ENCODE measurements around the gene DDAH1. TPM values are rescaled to one million over a fixed set of nuclear protein-coding genes. Genes with fewer than 3 reads are reported as not detected.

DDAH1 gene
- total and polyA plus RNA-seq, 2 of the 4 experiments (the other 2 are of a cell fraction): 78.0 to 94.5 TPM

DNA sequence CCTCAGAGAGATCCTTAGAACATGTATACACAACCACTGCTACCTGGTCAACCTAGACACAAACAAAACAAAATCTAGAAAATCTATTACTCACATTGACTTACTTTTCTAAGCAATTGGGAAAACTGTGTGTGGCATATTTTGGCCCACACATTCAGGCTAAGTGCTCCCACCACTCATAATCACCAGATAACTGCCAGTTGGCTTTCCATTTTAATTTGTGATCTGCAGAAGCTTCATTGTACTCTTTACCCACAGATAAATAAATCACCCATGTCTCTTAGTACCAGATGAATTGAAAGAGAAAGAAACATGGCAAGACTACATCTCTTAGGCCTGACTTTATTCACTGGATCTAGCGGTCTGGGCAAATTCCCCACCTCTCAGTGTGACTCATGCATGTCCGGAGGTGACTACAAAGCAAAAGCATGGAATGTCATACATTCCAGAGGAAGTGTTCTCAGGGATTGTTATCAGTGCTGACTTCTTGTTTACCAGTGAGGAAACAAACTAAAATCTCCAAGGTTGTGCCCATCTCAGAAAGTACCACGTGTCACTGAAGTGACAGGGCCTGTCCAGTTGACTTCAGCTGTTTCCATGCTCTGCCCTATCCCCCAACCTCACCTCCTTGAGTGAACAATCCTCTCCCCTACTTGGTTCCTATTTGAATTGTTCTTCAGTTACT lies 136.1 kb downstream of the DDAH1 start:
- Histone ChIP-seq H3K4me2 (ENCODE audit: low read depth, low read length) (peak overlapping the region; percentile 31; the same call in 1 of the 2 replicates), H4K20me1 (ENCODE audit: insufficient read depth, low read length) (no peaks in the 10 kb centered on the region), H3K56ac (ENCODE audit: extremely low read depth, insufficient read depth, low read length) (peak overlapping the region; percentile 86), H2BK20ac (ENCODE audit: low read depth, low read length) (peak overlapping the region; percentile 98), H2AFZ (replicated peaks; ENCODE audit: low read length, poor library complexity) (no peak overlapping the region), H3K27me3 (ENCODE audit: control insufficient read depth, insufficient read depth, low read length) (no peaks in the 10 kb centered on the region), H3K79me1 (ENCODE audit: low read depth in 1 of 2, low read length in 2 of 2) (peaks cover 28 to 63% of the 10 kb centered on the region in 2 experiments), H3K9me1 (ENCODE audit: insufficient read depth, low read length) (peaks cover 19% of the 10 kb centered on the region), H3K36me3 (ENCODE audit: control insufficient read depth, insufficient read depth, low read length) (0 out of 2 replicates have a peak, but pooled peaks cover under 1% of the 10 kb centered on the region), H3K4ac (ENCODE audit: low read depth, low read length) (peak overlapping the region; percentile 98), H3K23ac (ENCODE audit: low read depth, low read length) (peak overlapping the region; percentile 95), H2AK5ac (ENCODE audit: low read depth, low read length) (peak overlapping the region; percentile 99), H4K91ac (ENCODE audit: insufficient read depth, low read depth, low read length) (peak overlapping the region; percentile 98), H3K4me1 (ENCODE audit: control insufficient read depth, insufficient read depth, low read length) (peaks cover 43% of the 10 kb centered on the region), H2BK120ac (ENCODE audit: low read depth, low read length) (peak overlapping the region; percentile 99), H4K5ac (ENCODE audit: low read depth, low read length) (peak overlapping the region; percentile 99), H3K14ac (replicated peaks; ENCODE audit: low read depth, low read length) (peak overlapping the region; percentile 97), H2BK15ac (ENCODE audit: low read depth, low read length) (peak overlapping the region; percentile 78), H3K18ac (ENCODE audit: low read depth, low read length) (peak overlapping the region; percentile 99), H3K9ac (ENCODE audit: low read depth, low read length) (peak overlapping the region; percentile 19; the same call in 1 of the 2 replicates), H3K9me3 (ENCODE audit: control insufficient read depth, insufficient read depth, low read length) (peaks cover under 1% of the 10 kb centered on the region), H3K27ac (ENCODE audit: insufficient read depth, low read length) (peak overlapping the region; percentile 79), H4K8ac (ENCODE audit: low read depth in 2 of 2, low read length in 2 of 2) (peak overlapping the region; percentile 89 to 96), H3K4me3 (ENCODE audit: insufficient read depth, low read depth, low read length) (no peak overlapping the region), H2AK9ac (replicated peaks; ENCODE audit: low read depth, low read length, poor library complexity) (peak overlapping the region; percentile 43), H2BK5ac (ENCODE audit: low read depth, low read length, poor library complexity, severe bottlenecking) (peak overlapping the region; percentile 100)
- ChIA-PET POLR2A (ENCODE audit: unreplicated experiment) (interaction anchor here (0.6 to 2.2 kb wide), 2 partner anchors 15 to 248 kb away, joined by 3 to 7 read pairs; no protein-coding TSS in a partner anchor), CTCF (interaction anchor here (0.7 to 1.4 kb wide), 3 partner anchors 15 to 284 kb away, joined by 3 to 5 read pairs (median 3); no protein-coding TSS in a partner anchor)
- WGBS, 2 experiments (ENCODE audit: extremely low coverage in 2 of 2, insufficient read length in 1 of 2): no CpG with 5 or more reads among the region's 3 CpGs
- peak; percentile 68 for ATAC-seq (ENCODE audit: low read depth)
- peak; percentile 99 for DNase-seq
- intact Hi-C loops (cut with micrococcal nuclease): loop anchor here (1.0 kb wide), 1 partner anchor 15 kb away; no protein-coding TSS in a partner anchor
- dilution Hi-C loops (cut with HindIII; ENCODE audit: low sequenced_read_pairs, unreplicated experiment): no loop called here
- no TSS peak for BruUV-seq (replicated peaks)
- TF ChIP-seq CHD1 (IDR thresholded peaks at IDR 0.05; ENCODE audit: low read depth, low read length) (no peak), MXI1 (IDR thresholded peaks at IDR 0.05; ENCODE audit: borderline replicate concordance, low read depth, low read length) (peak; percentile 90), RCOR1 (IDR thresholded peaks at IDR 0.05; ENCODE audit: insufficient replicate concordance, low read length) (peak; percentile 58), BHLHE40 (IDR thresholded peaks at IDR 0.05; ENCODE audit: low read depth, low read length) (peak; percentile 70), RAD21 (IDR thresholded peaks at IDR 0.05; ENCODE audit: low read length) (no peak; the same call in 1 of the 2 replicates), POLR2A (IDR thresholded peaks at IDR 0.05; ENCODE audit: low read depth, low read length) (peak; percentile 18; the same call in 1 of the 2 replicates), FOS (IDR thresholded peaks at IDR 0.05; ENCODE audit: low read depth, low read length) (peak; percentile 98), NFE2L2 (IDR thresholded peaks at IDR 0.05; ENCODE audit: low read depth, low read length) (peak; percentile 55; the same call in 1 of the 2 replicates), MAFK (IDR thresholded peaks at IDR 0.05; ENCODE audit: low read depth, low read length) (peak; percentile 52; the same call in 1 of the 2 replicates), CEBPB (IDR thresholded peaks at IDR 0.05; ENCODE audit: low read depth, low read length) (peak; percentile 39; the same call in 1 of the 2 replicates), SMC3 (IDR thresholded peaks at IDR 0.05; ENCODE audit: low read depth, low read length) (peak; percentile 11; the same call in 1 of the 2 replicates)
- TF ChIP-seq, protein P1, sequence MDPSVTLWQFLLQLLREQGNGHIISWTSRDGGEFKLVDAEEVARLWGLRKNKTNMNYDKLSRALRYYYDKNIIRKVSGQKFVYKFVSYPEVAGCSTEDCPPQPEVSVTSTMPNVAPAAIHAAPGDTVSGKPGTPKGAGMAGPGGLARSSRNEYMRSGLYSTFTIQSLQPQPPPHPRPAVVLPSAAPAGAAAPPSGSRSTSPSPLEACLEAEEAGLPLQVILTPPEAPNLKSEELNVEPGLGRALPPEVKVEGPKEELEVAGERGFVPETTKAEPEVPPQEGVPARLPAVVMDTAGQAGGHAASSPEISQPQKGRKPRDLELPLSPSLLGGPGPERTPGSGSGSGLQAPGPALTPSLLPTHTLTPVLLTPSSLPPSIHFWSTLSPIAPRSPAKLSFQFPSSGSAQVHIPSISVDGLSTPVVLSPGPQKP (IDR thresholded peaks at IDR 0.05; ENCODE audit: borderline replicate concordance, low read depth, low read length): no peak
- TF ChIP-seq, protein P2, sequence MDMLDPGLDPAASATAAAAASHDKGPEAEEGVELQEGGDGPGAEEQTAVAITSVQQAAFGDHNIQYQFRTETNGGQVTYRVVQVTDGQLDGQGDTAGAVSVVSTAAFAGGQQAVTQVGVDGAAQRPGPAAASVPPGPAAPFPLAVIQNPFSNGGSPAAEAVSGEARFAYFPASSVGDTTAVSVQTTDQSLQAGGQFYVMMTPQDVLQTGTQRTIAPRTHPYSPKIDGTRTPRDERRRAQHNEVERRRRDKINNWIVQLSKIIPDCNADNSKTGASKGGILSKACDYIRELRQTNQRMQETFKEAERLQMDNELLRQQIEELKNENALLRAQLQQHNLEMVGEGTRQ (IDR thresholded peaks at IDR 0.05; ENCODE audit: low read depth, low read length): peak; percentile 88
- in situ Hi-C loops (cut with MboI; ENCODE audit: low sequenced_read_pairs): no loop called here
